Measurements from ENCODE around the gene STAT5B. TPM values are rescaled to one million over a fixed set of nuclear protein-coding genes. Genes with fewer than 3 reads are reported as not detected.

The STAT5B gene
- total and polyA plus RNA-seq, 2 of the 8 experiments (the other 6 are each of a cell fraction or from before 2014, with no cell fraction given), result 35.3 to 52.6 TPM

- Histone ChIP-seq H3K18ac (ENCODE audit: extremely low read depth, low read length) (no peak overlapping the region), H3K4me1 (replicated peaks in 1 of 4; ENCODE audit: control insufficient read depth in 3 of 4, insufficient read depth in 4 of 4, low read length in 3 of 4) (peaks cover 0 to 4% (median 4%) of the 10 kb centered on the region in 4 experiments; a peak in 5 of 7 replicates), H3K14ac (ENCODE audit: insufficient read length) (no peak overlapping the region), H3K23ac (ENCODE audit: insufficient read length) (no peak overlapping the region), H3K27me3 (replicated peaks in 1 of 4; ENCODE audit: control insufficient read depth in 3 of 4, extremely low read depth in 1 of 4, insufficient read depth in 3 of 4, low read length in 3 of 4) (no peaks in the 10 kb centered on the region), H2BK20ac (ENCODE audit: low read length) (no peak overlapping the region), H3K36me3 (ENCODE audit: control insufficient read depth in 2 of 4, insufficient read depth in 4 of 4, low read length in 3 of 4) (no peaks in the 10 kb centered on the region), H4K5ac (ENCODE audit: insufficient read length, low read depth, low read length) (no peak overlapping the region), H3K79me2 (ENCODE audit: control insufficient read depth in 1 of 2, insufficient read depth in 2 of 2, low read length in 2 of 2) (peaks cover 3 to 45% of the 10 kb centered on the region in 2 experiments; a peak in 2 of 4 replicates), H4K8ac (ENCODE audit: extremely low read depth, insufficient read depth, low read length) (no peak overlapping the region), H4K91ac (replicated peaks; ENCODE audit: insufficient read length, low read length) (no peak overlapping the region), H2AFZ (ENCODE audit: low read length) (no peak overlapping the region), H3K9ac (replicated peaks in 1 of 4; ENCODE audit: extremely low read depth in 1 of 4, low read depth in 3 of 4, low read length in 3 of 4) (no peak overlapping the region), H3K4me3 (ENCODE audit: extremely low read depth in 1 of 4, insufficient read depth in 2 of 4, low read depth in 3 of 4, low read length in 4 of 4) (no peak overlapping the region), H2AK5ac (ENCODE audit: low read depth, low read length) (no peak overlapping the region), H3K4ac (replicated peaks; ENCODE audit: insufficient read length, low read depth, low read length) (no peak overlapping the region), H3K79me1 (ENCODE audit: low read depth, low read length) (peaks cover 5% of the 10 kb centered on the region), H2BK120ac (replicated peaks; ENCODE audit: low read depth, low read length) (no peak overlapping the region), H3K27ac (ENCODE audit: low read depth, low read length) (no peak overlapping the region), H2BK12ac (ENCODE audit: low read depth, low read length) (no peak overlapping the region), H3K23me2 (ENCODE audit: low read depth, low read length) (peaks cover 2% of the 10 kb centered on the region; the same call in 1 of the 2 replicates), H3K9me3 (ENCODE audit: insufficient read depth in 2 of 2, low read depth in 1 of 2, low read length in 1 of 2) (no peaks in the 10 kb centered on the region), H2BK15ac (ENCODE audit: low read length) (no peak overlapping the region), H2BK5ac (ENCODE audit: low read depth, low read length) (no peak overlapping the region), H3K56ac (replicated peaks; ENCODE audit: insufficient read length, low read depth, low read length) (no peak overlapping the region), H4K20me1 (replicated peaks in 1 of 2; ENCODE audit: control insufficient read depth in 1 of 2, insufficient read depth in 2 of 2, low read length in 2 of 2) (peaks cover 0 to 3% of the 10 kb centered on the region in 2 experiments), H3K4me2 (ENCODE audit: insufficient read depth in 1 of 2, low read depth in 2 of 2, low read length in 2 of 2) (no peak overlapping the region)
- TF ChIP-seq SP1 (IDR thresholded peaks at IDR 0.05; ENCODE audit: low read depth, low read length) (no peak), TBP (IDR thresholded peaks at IDR 0.05; ENCODE audit: low read depth, low read length) (no peak), RAD21 (IDR thresholded peaks at IDR 0.05 in 1 of 2, conservative IDR thresholded peaks at IDR 0.05 in 1 of 2; ENCODE audit: low read depth in 2 of 2, low read length in 2 of 2) (peak in 1 of 2 experiments; percentile 35; a peak in 2 of 4 replicates), CTCF (IDR thresholded peaks at IDR 0.05; ENCODE audit: control extremely low read depth in 1 of 3, insufficient read depth in 1 of 3, low read depth in 1 of 3, low read length in 3 of 3) (peak in 2 of 3 experiments; percentile 25 to 50; a peak in 2 of 4 replicates)
- 86% methylated on average over 2 of the region's 2 CpGs; no CpG with 5 or more reads in 1 of the 2 experiments for WGBS, 2 experiments (ENCODE audit: extremely low coverage in 1 of 2, insufficient coverage in 1 of 2, insufficient read length in 1 of 2, insufficient replicate concordance in 2 of 2, low coverage in 1 of 2, low lambda C conversion rate in 2 of 2, missing lambda C conversion rate in 1 of 2)
- FAIRE-seq (no peak), DNase-seq (ENCODE audit: low read depth in 1 of 2, low spot score in 2 of 2) (no peak)
- ChIA-PET POLR2A (ENCODE audit: partially characterized antibody) (interaction anchor here (0.6 to 1.0 kb wide), 6 partner anchors 14 to 400 kb away, joined by 3 read pairs; no protein-coding TSS in a partner anchor), CTCF (ENCODE audit: partially characterized antibody) (interaction anchor here (0.6 to 5.6 kb wide), 16 partner anchors 14 to 1633 kb away, joined by 3 to 53 read pairs (median 5); no protein-coding TSS in a partner anchor)
Observed at GRCh38 chr17:42251115-42251514, 25.1 kb downstream of the STAT5B start.

Data from H1 (cell line).